Liver (tissue), 9 donors: ENCODE data around the gene HACD2. TPM values are rescaled to one million over a fixed set of nuclear protein-coding genes. Genes with fewer than 3 reads are reported as not detected.

Experiments used
- DNase-seq: peaks from one replicate; pipeline ENCODE4 v3.0.0-alpha.2; 2017; ENCODE audit warnings: low spot score
- H3K27ac ChIP-seq, 2 donors: one replicate each; pipeline ENCODE4 v1.7.0; 2013; ENCODE audit warnings: inconsistent platforms in 2 of 2, low read length in 2 of 2, control low read depth in 1 of 2, low read depth in 1 of 2, mild to moderate bottlenecking in 1 of 2
- H3K27me3 ChIP-seq, 4 donors: one replicate each; pipeline versions ENCODE4 v1.6.1 to v1.7.0; 2013; ENCODE audit warnings: low read length in 3 of 4, inconsistent platforms in 1 of 4, mild to moderate bottlenecking in 1 of 4, moderate library complexity in 1 of 4; ENCODE audit not compliant: control insufficient read depth in 4 of 4, insufficient read depth in 4 of 4
- H3K36me3 ChIP-seq, 4 donors: one replicate each; pipeline versions ENCODE4 v1.6.1 to v1.7.0; 2013; ENCODE audit warnings: low read length in 3 of 4, mild to moderate bottlenecking in 3 of 4, low read depth in 1 of 4, moderate library complexity in 1 of 4; ENCODE audit not compliant: control insufficient read depth in 4 of 4, insufficient read depth in 3 of 4
- H3K4me1 ChIP-seq, 4 donors: one replicate each; pipeline versions ENCODE4 v1.6.1 to v1.7.0; 2013; ENCODE audit warnings: low read length in 3 of 4, mild to moderate bottlenecking in 3 of 4, moderate library complexity in 1 of 4; ENCODE audit not compliant: control insufficient read depth in 4 of 4, insufficient read depth in 4 of 4
- H3K4me3 ChIP-seq, 3 donors: one replicate each; pipeline versions ENCODE4 v1.6.1 to v1.7.0; 2013; ENCODE audit warnings: low read length in 3 of 3, control low read depth in 1 of 3, low read depth in 1 of 3, mild to moderate bottlenecking in 1 of 3
- H3K9ac ChIP-seq, 2 donors: one replicate each; pipeline ENCODE4 v1.7.0; 2013; ENCODE audit warnings: low read length in 2 of 2, mild to moderate bottlenecking in 2 of 2, moderate library complexity in 2 of 2, control low read depth in 1 of 2, low read depth in 1 of 2
- H3K9me3 ChIP-seq, 4 donors: one replicate each; pipeline versions ENCODE4 v1.6.1 to v1.7.0; 2013; ENCODE audit warnings: low read length in 3 of 4; ENCODE audit not compliant: control insufficient read depth in 4 of 4
- FOXA1 ChIP-seq: IDR thresholded peaks from 2 replicates; pipeline ENCODE4 v1.6.1; 2016; ENCODE audit warnings: antibody characterized with exemption
- FOXA2 ChIP-seq: IDR thresholded peaks from 2 replicates; pipeline ENCODE4 v1.6.1; 2016; ENCODE audit warnings: antibody characterized with exemption
- GABPA ChIP-seq, 2 donors: IDR thresholded peaks in 1 of 2; conservative IDR thresholded peaks in 1 of 2; 2 replicates each; pipeline ENCODE4 v1.6.1; 2016; ENCODE audit warnings: antibody characterized with exemption in 2 of 2, mild to moderate bottlenecking in 1 of 2, moderate library complexity in 1 of 2
- HNF4A ChIP-seq, 2 donors: conservative IDR thresholded peaks; 2 replicates each; pipeline ENCODE4 v1.6.1; 2016; ENCODE audit warnings: antibody characterized with exemption in 2 of 2, mild to moderate bottlenecking in 2 of 2
- NR2F2 ChIP-seq: IDR thresholded peaks from 2 replicates; pipeline ENCODE4 v1.6.1; 2016; ENCODE audit warnings: antibody characterized with exemption
- RXRA ChIP-seq, 2 donors: IDR thresholded peaks; 2 replicates each; pipeline ENCODE4 v1.6.1; 2017 to 2018; ENCODE audit warnings: antibody characterized with exemption in 2 of 2, mild to moderate bottlenecking in 1 of 2
- SP1 ChIP-seq: IDR thresholded peaks from 2 replicates; pipeline ENCODE4 v1.6.1; 2018; ENCODE audit warnings: antibody characterized with exemption, mild to moderate bottlenecking
- TAF1 ChIP-seq: conservative IDR thresholded peaks from 2 replicates; pipeline ENCODE4 v1.6.1; 2016; ENCODE audit warnings: antibody characterized with exemption, mild to moderate bottlenecking
- YY1 ChIP-seq: IDR thresholded peaks from 2 replicates; pipeline ENCODE4 v1.6.1; 2016; ENCODE audit warnings: antibody characterized with exemption, mild to moderate bottlenecking
- polyA plus RNA-seq, 2 donors: library from polyadenylated mRNA; stranded (reverse) in 1 of 2; unstranded in 1 of 2; fragments of 200-250 nt in 1 of 2; fragments of >200 nt in 1 of 2; fragmentation: Nextera tagmentation in 1 of 2; extraction: Ambion mirVana in 1 of 2; gene quantifications; one replicate each; pipeline versions ENCODE4 v1.2.1 to v1.2.3, GENCODE V29; 2013 to 2015
- total RNA-seq, 2 donors: library from RNA; depleted of rRNA; stranded (reverse); fragments of >200 nt; gene quantifications; one replicate each; pipeline ENCODE4 v1.2.3, GENCODE V29; 2014
- TF ChIP-seq, protein P1 (sequence below): IDR thresholded peaks from 2 replicates; pipeline ENCODE4 v1.6.1; 2016; ENCODE audit warnings: antibody characterized with exemption, mild to moderate bottlenecking
- TF ChIP-seq, protein P2 (sequence below): IDR thresholded peaks from 2 replicates; pipeline ENCODE4 v1.6.1; 2016; ENCODE audit warnings: antibody characterized with exemption
- TF ChIP-seq, protein P3 (sequence below): IDR thresholded peaks from 2 replicates; pipeline ENCODE4 v1.6.1; 2016; ENCODE audit warnings: antibody characterized with exemption
- TF ChIP-seq, protein P4 (sequence below): fragments of 150-350 bp; IDR thresholded peaks from 2 replicates; pipeline ENCODE4 v1.5.1; 2017; ENCODE audit warnings: improper control_type of control experiment, low read depth, low read length; ENCODE audit not compliant: missing input control
- donor health status: healthy.
- donor health status: healthy.
- donor health status: healthy.
- donor health status: healthy.
- donor health status: healthy.

Gene HACD2
- total and polyA plus RNA-seq, 4 donors = 14.8 to 45.2 (median 25.2) TPM

DNA sequence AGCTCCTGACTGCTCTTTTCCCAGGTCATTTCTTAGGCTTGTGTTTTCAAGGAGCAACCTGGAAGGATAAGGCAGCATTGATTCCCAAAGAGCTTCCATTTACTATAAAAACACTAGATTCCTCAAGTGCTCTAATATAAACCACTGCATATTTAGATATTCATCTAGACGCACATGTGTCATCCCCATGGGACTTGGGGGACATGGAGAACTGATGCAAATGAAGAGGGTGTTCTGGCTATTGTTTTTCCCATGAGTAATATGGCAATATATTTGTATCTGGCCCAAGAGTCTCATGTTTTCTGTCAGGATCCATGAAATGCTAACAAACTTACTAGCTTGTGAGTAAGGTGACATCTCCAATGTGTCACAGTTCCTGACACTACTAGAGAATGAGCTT is 31.3 kb downstream of the HACD2 start (continued):
- TF ChIP-seq, protein P1, sequence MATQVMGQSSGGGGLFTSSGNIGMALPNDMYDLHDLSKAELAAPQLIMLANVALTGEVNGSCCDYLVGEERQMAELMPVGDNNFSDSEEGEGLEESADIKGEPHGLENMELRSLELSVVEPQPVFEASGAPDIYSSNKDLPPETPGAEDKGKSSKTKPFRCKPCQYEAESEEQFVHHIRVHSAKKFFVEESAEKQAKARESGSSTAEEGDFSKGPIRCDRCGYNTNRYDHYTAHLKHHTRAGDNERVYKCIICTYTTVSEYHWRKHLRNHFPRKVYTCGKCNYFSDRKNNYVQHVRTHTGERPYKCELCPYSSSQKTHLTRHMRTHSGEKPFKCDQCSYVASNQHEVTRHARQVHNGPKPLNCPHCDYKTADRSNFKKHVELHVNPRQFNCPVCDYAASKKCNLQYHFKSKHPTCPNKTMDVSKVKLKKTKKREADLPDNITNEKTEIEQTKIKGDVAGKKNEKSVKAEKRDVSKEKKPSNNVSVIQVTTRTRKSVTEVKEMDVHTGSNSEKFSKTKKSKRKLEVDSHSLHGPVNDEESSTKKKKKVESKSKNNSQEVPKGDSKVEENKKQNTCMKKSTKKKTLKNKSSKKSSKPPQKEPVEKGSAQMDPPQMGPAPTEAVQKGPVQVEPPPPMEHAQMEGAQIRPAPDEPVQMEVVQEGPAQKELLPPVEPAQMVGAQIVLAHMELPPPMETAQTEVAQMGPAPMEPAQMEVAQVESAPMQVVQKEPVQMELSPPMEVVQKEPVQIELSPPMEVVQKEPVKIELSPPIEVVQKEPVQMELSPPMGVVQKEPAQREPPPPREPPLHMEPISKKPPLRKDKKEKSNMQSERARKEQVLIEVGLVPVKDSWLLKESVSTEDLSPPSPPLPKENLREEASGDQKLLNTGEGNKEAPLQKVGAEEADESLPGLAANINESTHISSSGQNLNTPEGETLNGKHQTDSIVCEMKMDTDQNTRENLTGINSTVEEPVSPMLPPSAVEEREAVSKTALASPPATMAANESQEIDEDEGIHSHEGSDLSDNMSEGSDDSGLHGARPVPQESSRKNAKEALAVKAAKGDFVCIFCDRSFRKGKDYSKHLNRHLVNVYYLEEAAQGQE = no peak
- TF ChIP-seq SP1 (no peak), YY1 (no peak), HNF4A (conservative IDR thresholded peaks at IDR 0.05) (no peak), GABPA (IDR thresholded peaks at IDR 0.05 in 1 of 2, conservative IDR thresholded peaks at IDR 0.05 in 1 of 2) (no peak)

DNA sequence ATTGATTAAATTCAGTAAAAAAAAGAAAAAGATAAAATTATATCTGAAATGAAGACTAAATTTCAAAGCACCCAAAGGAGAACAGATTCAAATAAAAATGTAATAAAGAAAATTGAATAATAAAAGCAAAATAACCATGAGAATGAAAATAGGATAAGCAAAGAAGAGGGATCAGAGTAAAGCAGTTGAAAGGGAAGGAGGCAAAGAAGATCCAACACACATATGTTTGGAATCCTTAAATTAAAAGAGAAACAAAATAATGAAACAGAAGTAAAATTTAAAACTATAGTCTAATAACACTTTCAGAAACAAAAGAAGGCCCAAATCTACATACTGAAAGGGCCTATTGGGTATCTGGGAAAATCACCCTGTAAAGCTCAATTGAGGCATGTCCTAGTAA is 32.1 kb downstream of the HACD2 start:
- Histone ChIP-seq H3K4me3 (no peak overlapping the region), H3K9ac (no peak overlapping the region), H3K9me3 (no peaks in the 10 kb centered on the region), H3K36me3 (peaks cover 3 to 11% (median 7%) of the 10 kb centered on the region in 4 donors), H3K27ac (no peak overlapping the region), H3K4me1 (no peaks in the 10 kb centered on the region), H3K27me3 (no peaks in the 10 kb centered on the region)
- DNase-seq = no peak
- TF ChIP-seq RXRA (IDR thresholded peaks at IDR 0.05) (no peak), NR2F2 (no peak), TAF1 (no peak), FOXA2 (no peak), FOXA1 (no peak), YY1 (no peak)
- TF ChIP-seq, protein P1 = no peak
- TF ChIP-seq, protein P2, sequence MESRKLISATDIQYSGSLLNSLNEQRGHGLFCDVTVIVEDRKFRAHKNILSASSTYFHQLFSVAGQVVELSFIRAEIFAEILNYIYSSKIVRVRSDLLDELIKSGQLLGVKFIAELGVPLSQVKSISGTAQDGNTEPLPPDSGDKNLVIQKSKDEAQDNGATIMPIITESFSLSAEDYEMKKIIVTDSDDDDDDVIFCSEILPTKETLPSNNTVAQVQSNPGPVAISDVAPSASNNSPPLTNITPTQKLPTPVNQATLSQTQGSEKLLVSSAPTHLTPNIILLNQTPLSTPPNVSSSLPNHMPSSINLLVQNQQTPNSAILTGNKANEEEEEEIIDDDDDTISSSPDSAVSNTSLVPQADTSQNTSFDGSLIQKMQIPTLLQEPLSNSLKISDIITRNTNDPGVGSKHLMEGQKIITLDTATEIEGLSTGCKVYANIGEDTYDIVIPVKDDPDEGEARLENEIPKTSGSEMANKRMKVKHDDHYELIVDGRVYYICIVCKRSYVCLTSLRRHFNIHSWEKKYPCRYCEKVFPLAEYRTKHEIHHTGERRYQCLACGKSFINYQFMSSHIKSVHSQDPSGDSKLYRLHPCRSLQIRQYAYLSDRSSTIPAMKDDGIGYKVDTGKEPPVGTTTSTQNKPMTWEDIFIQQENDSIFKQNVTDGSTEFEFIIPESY = no peak
- TF ChIP-seq, protein P3, sequence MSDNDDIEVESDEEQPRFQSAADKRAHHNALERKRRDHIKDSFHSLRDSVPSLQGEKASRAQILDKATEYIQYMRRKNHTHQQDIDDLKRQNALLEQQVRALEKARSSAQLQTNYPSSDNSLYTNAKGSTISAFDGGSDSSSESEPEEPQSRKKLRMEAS = no peak
- TF ChIP-seq, protein P4, sequence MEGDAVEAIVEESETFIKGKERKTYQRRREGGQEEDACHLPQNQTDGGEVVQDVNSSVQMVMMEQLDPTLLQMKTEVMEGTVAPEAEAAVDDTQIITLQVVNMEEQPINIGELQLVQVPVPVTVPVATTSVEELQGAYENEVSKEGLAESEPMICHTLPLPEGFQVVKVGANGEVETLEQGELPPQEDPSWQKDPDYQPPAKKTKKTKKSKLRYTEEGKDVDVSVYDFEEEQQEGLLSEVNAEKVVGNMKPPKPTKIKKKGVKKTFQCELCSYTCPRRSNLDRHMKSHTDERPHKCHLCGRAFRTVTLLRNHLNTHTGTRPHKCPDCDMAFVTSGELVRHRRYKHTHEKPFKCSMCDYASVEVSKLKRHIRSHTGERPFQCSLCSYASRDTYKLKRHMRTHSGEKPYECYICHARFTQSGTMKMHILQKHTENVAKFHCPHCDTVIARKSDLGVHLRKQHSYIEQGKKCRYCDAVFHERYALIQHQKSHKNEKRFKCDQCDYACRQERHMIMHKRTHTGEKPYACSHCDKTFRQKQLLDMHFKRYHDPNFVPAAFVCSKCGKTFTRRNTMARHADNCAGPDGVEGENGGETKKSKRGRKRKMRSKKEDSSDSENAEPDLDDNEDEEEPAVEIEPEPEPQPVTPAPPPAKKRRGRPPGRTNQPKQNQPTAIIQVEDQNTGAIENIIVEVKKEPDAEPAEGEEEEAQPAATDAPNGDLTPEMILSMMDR = no peak
